HepG2 (cell line): ENCODE results near the gene CLIC1. TPM values are rescaled to one million over a fixed set of nuclear protein-coding genes. Genes with fewer than 3 reads are reported as not detected.

Experiments used
- ATF5 ChIP-seq: sonication (generic); formaldehyde crosslinking; IDR thresholded peaks from 2 replicates; pipeline ENCODE4 v1.4.0; 2020; ENCODE audit warnings: mild to moderate bottlenecking, low read depth, missing genetic modification reagents
- CERS6 ChIP-seq: sonication (generic); formaldehyde crosslinking; IDR thresholded peaks from 2 replicates; pipeline ENCODE4 v1.5.0; 2020; ENCODE audit warnings: missing genetic modification reagents
- DDIT3 ChIP-seq: sonication (generic); formaldehyde crosslinking; IDR thresholded peaks from 2 replicates; pipeline ENCODE4 v1.4.0; 2020; ENCODE audit warnings: mild to moderate bottlenecking, missing genetic modification reagents
- GPBP1L1 ChIP-seq: sonication (generic); formaldehyde crosslinking; IDR thresholded peaks from 2 replicates; pipeline ENCODE4 v1.5.0; 2020; ENCODE audit warnings: mild to moderate bottlenecking, missing genetic modification reagents
- PRDM4 ChIP-seq: sonication (generic); formaldehyde crosslinking; IDR thresholded peaks from 2 replicates; pipeline ENCODE4 v1.9.0; 2021; ENCODE audit warnings: missing genetic modification reagents, borderline replicate concordance
- RFXANK ChIP-seq: IDR thresholded peaks from 2 replicates; pipeline ENCODE4 v1.6.1; 2016
- RORA ChIP-seq: sonication (generic); formaldehyde crosslinking; IDR thresholded peaks from 2 replicates; pipeline ENCODE4 v1.5.0; 2020; ENCODE audit warnings: mild to moderate bottlenecking, missing genetic modification reagents, moderate library complexity
- SCMH1 ChIP-seq: sonication (generic); formaldehyde crosslinking; IDR thresholded peaks from 2 replicates; pipeline ENCODE4 v1.9.0; 2021; ENCODE audit warnings: missing genetic modification reagents, mild to moderate bottlenecking, borderline replicate concordance
- TBP ChIP-seq: sonication (generic); formaldehyde crosslinking; IDR thresholded peaks from 2 replicates; pipeline ENCODE4 v1.5.0; 2020; ENCODE audit warnings: missing genetic modification reagents
- THAP9 ChIP-seq: sonication (generic); formaldehyde crosslinking; IDR thresholded peaks from 2 replicates; pipeline ENCODE4; 2020; ENCODE audit warnings: missing genetic modification reagents, mild to moderate bottlenecking, borderline replicate concordance
- TRIM24 ChIP-seq: sonication (generic); formaldehyde crosslinking; IDR thresholded peaks from 2 replicates; pipeline ENCODE4 v1.8.0; 2022; ENCODE audit warnings: mild to moderate bottlenecking, missing genetic modification reagents
- ZBTB42 ChIP-seq: sonication (generic); formaldehyde crosslinking; IDR thresholded peaks from 2 replicates; pipeline ENCODE4 v1.5.0; 2020; ENCODE audit warnings: mild to moderate bottlenecking, missing genetic modification reagents
- ZNF10 ChIP-seq: sonication (generic); formaldehyde crosslinking; IDR thresholded peaks from 2 replicates; pipeline ENCODE4 v1.4.0; 2020; ENCODE audit warnings: mild to moderate bottlenecking, low read depth, missing genetic modification reagents, borderline replicate concordance
- ZNF17 ChIP-seq: sonication (generic); formaldehyde crosslinking; IDR thresholded peaks from 2 replicates; pipeline ENCODE4 v1.5.0; 2020; ENCODE audit warnings: mild to moderate bottlenecking, missing genetic modification reagents
- ZNF33B ChIP-seq: sonication (generic); formaldehyde crosslinking; IDR thresholded peaks from 2 replicates; pipeline ENCODE4 v1.5.1; 2020; ENCODE audit warnings: mild to moderate bottlenecking, missing genetic modification reagents
- ZNF382 ChIP-seq: sonication (generic); formaldehyde crosslinking; IDR thresholded peaks from 2 replicates; pipeline ENCODE4 v1.5.0; 2020; ENCODE audit warnings: missing genetic modification reagents, mild to moderate bottlenecking, borderline replicate concordance
- ZNF597 ChIP-seq: sonication (generic); formaldehyde crosslinking; IDR thresholded peaks from 2 replicates; pipeline ENCODE4 v1.5.0; 2020; ENCODE audit warnings: missing genetic modification reagents
- ZNF724P ChIP-seq: sonication (generic); formaldehyde crosslinking; IDR thresholded peaks from 2 replicates; pipeline ENCODE4 v1.8.0; 2022; ENCODE audit warnings: missing genetic modification reagents, borderline replicate concordance
- polyA plus RNA-seq, 8 experiments: library from polyadenylated mRNA; depleted of rRNA in 3 of 8; stranded (reverse) in 7 of 8; unstranded in 1 of 8; fragments of >200 nt; fragmentation: Illumina TruSeq in 4 of 8; extraction: Trizol in 4 of 8; gene quantifications; 2 replicates each; pipeline versions ENCODE4 v1.2.1 to v1.2.3, GENCODE V29; 2011 to 2016; ENCODE audit warnings: low read depth in 4 of 8, missing spikeins in 1 of 8, mixed read lengths in 1 of 8; ENCODE audit not compliant: insufficient read depth in 1 of 8
- total RNA-seq, 5 experiments: library from RNA; depleted of rRNA; stranded (reverse); fragments of >200 nt; fragmentation: Illumina TruSeq; extraction: Trizol; gene quantifications; 2 replicates each; pipeline ENCODE4 v1.2.3, GENCODE V29; 2016; ENCODE audit warnings: low read depth in 1 of 5

The CLIC1 gene
- total and polyA plus RNA-seq, 2 of the 13 experiments (the other 11 are each of a cell fraction or from before 2014, with no cell fraction given) = 602 to 891 TPM

- no peak for TF ChIP-seq CERS6 (CRISPR knock-in tag)
- no peak for TF ChIP-seq ZNF17
- TF ChIP-seq ZNF597 (CRISPR knock-in tag) = no peak
- no peak for TF ChIP-seq THAP9
- no peak for TF ChIP-seq RFXANK (CRISPR knock-in tag)
- no peak for TF ChIP-seq ZBTB42 (CRISPR knock-in tag)
- no peak for TF ChIP-seq PRDM4 (CRISPR knock-in tag)
- TF ChIP-seq GPBP1L1 = no peak
- TF ChIP-seq RORA (CRISPR knock-in tag) = no peak
- 0 out of 2 replicates have a peak, but pooled peaks have one; percentile 42 for TF ChIP-seq ZNF724P
- TF ChIP-seq DDIT3 (CRISPR knock-in tag) = no peak
- no peak for TF ChIP-seq ZNF33B (CRISPR knock-in tag)
- no peak for TF ChIP-seq TBP
- TF ChIP-seq TRIM24 (CRISPR knock-in tag) = no peak
- TF ChIP-seq ATF5 (CRISPR knock-in tag) = no peak
- TF ChIP-seq SCMH1 = no peak
- no peak for TF ChIP-seq ZNF10 (CRISPR knock-in tag)
- TF ChIP-seq ZNF382 (CRISPR knock-in tag) = no peak
These were observed 1.1 kb upstream of the CLIC1 start (continued) for GRCh38 chr6:31737315-31737990.
